C4-2B (cell line): Measurements from ENCODE around the gene ZNF70.

Source experiments
- CTCF ChIP-seq: fragments of 450-650 bp; conservative IDR thresholded peaks from 2 replicates; pipeline ENCODE4 v1.5.1; 2017; ENCODE audit warnings: mild to moderate bottlenecking
- ZFX ChIP-seq: fragments of 450-650 bp; IDR thresholded peaks from 2 replicates; pipeline ENCODE4 v1.6.1; 2017

- TF ChIP-seq CTCF (no peak), ZFX (no peak)
These were observed 12.1 kb upstream of the ZNF70 start, which contains the start of gene C22orf15 for GRCh38 chr22:23762842-23763578.
